Kidney (tissue), 14 donors: Measurements from ENCODE around the gene PLXDC1. TPM values are rescaled to one million over a fixed set of nuclear protein-coding genes. Genes with fewer than 3 reads are reported as not detected.

ENCODE experiments used
- DNase-seq, 5 donors: peaks; one replicate each; pipeline ENCODE4 v3.0.0-alpha.2; 2013 to 2020
- FAIRE-seq: peaks from 2 replicates; lab custom pipeline; 2012; peaks lifted over from hg19 to GRCh38; lab: Jason Lieb, UNC
- H3K27ac ChIP-seq, 2 donors: one replicate each; pipeline ENCODE4 v1.7.0; 2013; ENCODE audit warnings: low read depth in 2 of 2, low read length in 2 of 2, inconsistent platforms in 1 of 2
- H3K27me3 ChIP-seq: one replicate; pipeline ENCODE4 v1.7.1; 2013; ENCODE audit warnings: low read length, inconsistent platforms; ENCODE audit not compliant: control insufficient read depth, insufficient read depth
- H3K36me3 ChIP-seq, 3 donors: one replicate each; pipeline versions ENCODE4 v1.7.0 to v1.7.1; 2013; ENCODE audit warnings: low read length in 3 of 3, control low read depth in 1 of 3, inconsistent platforms in 1 of 3; ENCODE audit not compliant: insufficient read depth in 3 of 3, control insufficient read depth in 2 of 3
- H3K4me1 ChIP-seq, 3 donors: one replicate each; pipeline versions ENCODE4 v1.7.0 to v1.7.1; 2013; ENCODE audit warnings: low read length in 3 of 3, inconsistent platforms in 1 of 3, low read depth in 1 of 3; ENCODE audit not compliant: control insufficient read depth in 2 of 3, insufficient read depth in 2 of 3
- H3K4me3 ChIP-seq, 3 donors: one replicate each; pipeline versions ENCODE4 v1.7.0 to v1.8.1; 2013; ENCODE audit warnings: low read length in 3 of 3, control low read depth in 1 of 3, inconsistent platforms in 1 of 3
- H3K9ac ChIP-seq, 3 donors: one replicate each; pipeline versions ENCODE4 v1.7.0 to v1.7.1; 2013; ENCODE audit warnings: low read length in 3 of 3, control low read depth in 1 of 3, inconsistent platforms in 1 of 3
- H3K9me3 ChIP-seq, 3 donors: one replicate each; pipeline versions ENCODE4 v1.7.0 to v1.7.1; 2013; ENCODE audit warnings: low read length in 3 of 3, control low read depth in 1 of 3, inconsistent platforms in 1 of 3; ENCODE audit not compliant: control insufficient read depth in 2 of 3, insufficient read depth in 1 of 3
- intact Hi-C: fragments of 100-400 bp; cut with DNase I; formaldehyde crosslinking; loops from one replicate; pipeline ENCODE4 v1.11.1; 2022
- polyA plus RNA-seq: library from polyadenylated mRNA; stranded (reverse); fragments of 350-450 nt; fragmentation: Illumina TruSeq; extraction: RNeasy Lipid Tissue Mini Kit (QIAGEN cat#74804); gene quantifications from one replicate; pipeline ENCODE4 v1.2.3, GENCODE V29; 2014; ENCODE audit warnings: low read depth, low replicate concordance; ENCODE audit not compliant: insufficient read depth
- total RNA-seq: library from RNA; stranded (reverse); fragmentation: NEBNext Ultra II Directional; extraction: Animal tissue kit (Norgen Biotek cat#: 25700); gene quantifications from one replicate; pipeline ENCODE4 v1.2.1, GENCODE V29; 2021
- TF ChIP-seq, protein P1 (sequence below): IDR thresholded peaks from 3 replicates; pipeline ENCODE4 v1.5.1; 2012; ENCODE audit warnings: mild to moderate bottlenecking, moderate library complexity, borderline replicate concordance; ENCODE audit not compliant: insufficient read depth; ENCODE audit errors: extremely low read depth
- donor health status: control.
- donor health status: control.
- donor health status: control.
- donor health status: control.
- donor health status: control.
- donor health status: DM: yes; HTN: yes; CAD: no.
- donor health status: Normal renal cell carcinoma (clear cell type).

The PLXDC1 gene
- total and polyA plus RNA-seq, 2 donors from 2014 or later = 4.5 to 11.1 TPM

- TF ChIP-seq, protein P1, sequence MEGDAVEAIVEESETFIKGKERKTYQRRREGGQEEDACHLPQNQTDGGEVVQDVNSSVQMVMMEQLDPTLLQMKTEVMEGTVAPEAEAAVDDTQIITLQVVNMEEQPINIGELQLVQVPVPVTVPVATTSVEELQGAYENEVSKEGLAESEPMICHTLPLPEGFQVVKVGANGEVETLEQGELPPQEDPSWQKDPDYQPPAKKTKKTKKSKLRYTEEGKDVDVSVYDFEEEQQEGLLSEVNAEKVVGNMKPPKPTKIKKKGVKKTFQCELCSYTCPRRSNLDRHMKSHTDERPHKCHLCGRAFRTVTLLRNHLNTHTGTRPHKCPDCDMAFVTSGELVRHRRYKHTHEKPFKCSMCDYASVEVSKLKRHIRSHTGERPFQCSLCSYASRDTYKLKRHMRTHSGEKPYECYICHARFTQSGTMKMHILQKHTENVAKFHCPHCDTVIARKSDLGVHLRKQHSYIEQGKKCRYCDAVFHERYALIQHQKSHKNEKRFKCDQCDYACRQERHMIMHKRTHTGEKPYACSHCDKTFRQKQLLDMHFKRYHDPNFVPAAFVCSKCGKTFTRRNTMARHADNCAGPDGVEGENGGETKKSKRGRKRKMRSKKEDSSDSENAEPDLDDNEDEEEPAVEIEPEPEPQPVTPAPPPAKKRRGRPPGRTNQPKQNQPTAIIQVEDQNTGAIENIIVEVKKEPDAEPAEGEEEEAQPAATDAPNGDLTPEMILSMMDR = no peak
- no peak overlapping the region for H3K27ac ChIP-seq
- H3K4me1 ChIP-seq = no peaks in the 10 kb centered on the region
- no peaks in the 10 kb centered on the region for H3K27me3 ChIP-seq
- no peaks in the 10 kb centered on the region for H3K36me3 ChIP-seq
- DNase-seq (no peak), FAIRE-seq (no peak)
- H3K4me3 ChIP-seq = no peak overlapping the region
- intact Hi-C loops = no loop called here
- H3K9me3 ChIP-seq = no peaks in the 10 kb centered on the region
- no peak overlapping the region for H3K9ac ChIP-seq
These were observed 86.6 kb downstream of the PLXDC1 start for GRCh38 chr17:39064819-39065218.

DNA sequence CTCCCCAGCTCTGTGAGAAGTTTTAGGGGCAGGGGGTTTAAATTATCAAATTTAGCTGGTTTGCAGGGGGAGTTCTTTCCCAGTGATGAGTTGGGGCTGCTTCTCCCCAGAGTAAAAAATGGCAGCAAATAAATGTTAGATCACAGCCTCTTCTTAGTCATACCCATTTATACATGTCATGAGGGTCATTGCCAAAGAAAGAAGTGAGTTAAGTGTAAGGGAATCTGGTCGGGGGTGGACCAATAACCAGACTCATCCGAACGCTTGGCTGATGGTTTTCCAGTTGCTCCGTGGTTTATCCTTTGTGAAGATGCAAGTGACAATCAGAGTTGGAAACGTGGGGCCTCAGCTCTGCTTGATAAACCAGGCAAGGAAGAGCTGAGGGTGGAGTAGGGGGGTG is 87.1 kb downstream of the PLXDC1 start:
- DNase-seq (no peak), FAIRE-seq (no peak)
- Histone ChIP-seq H3K9me3 (no peaks in the 10 kb centered on the region), H3K9ac (no peak overlapping the region), H3K36me3 (no peaks in the 10 kb centered on the region), H3K4me3 (no peak overlapping the region), H3K27me3 (no peaks in the 10 kb centered on the region), H3K4me1 (no peaks in the 10 kb centered on the region), H3K27ac (no peak overlapping the region)
- intact Hi-C loops = no loop called here
- TF ChIP-seq, protein P1 = no peak

DNA sequence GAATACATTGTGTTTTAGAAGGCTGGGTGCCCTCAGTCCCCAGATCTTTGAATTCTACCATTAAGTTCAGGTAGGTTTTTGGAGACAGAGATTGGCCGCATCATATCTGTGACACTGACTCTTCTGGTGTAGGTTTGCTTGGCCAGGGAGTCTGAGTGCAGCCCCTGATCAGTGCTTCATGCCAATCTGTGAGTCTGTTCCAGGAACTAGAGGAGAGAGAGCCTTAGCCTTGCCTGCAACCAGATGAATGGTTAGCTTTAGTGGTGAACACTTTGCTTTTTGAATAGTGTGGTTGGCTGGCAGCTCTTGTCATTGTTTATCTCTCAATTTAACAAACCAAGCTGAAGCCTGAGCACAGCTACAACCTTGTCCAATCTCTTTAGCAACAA is 87.8 kb downstream of the PLXDC1 start:
- Histone ChIP-seq H3K27me3 (no peaks in the 10 kb centered on the region), H3K9me3 (no peaks in the 10 kb centered on the region), H3K4me1 (no peaks in the 10 kb centered on the region), H3K9ac (no peak overlapping the region), H3K4me3 (no peak overlapping the region), H3K27ac (no peak overlapping the region), H3K36me3 (no peaks in the 10 kb centered on the region)
- TF ChIP-seq, protein P1 = no peak
- DNase-seq (no peak), FAIRE-seq (no peak)
- intact Hi-C loops = no loop called here
